ENCODE results near the gene TMEM221. TPM values are rescaled to one million over a fixed set of nuclear protein-coding genes. Genes with fewer than 3 reads are reported as not detected.

Gene TMEM221
- total and polyA plus RNA-seq, 9 of the 15 experiments (the other 6 are each of a cell fraction or from before 2014, with no cell fraction given): 0.06 to 0.35 TPM; not detected in 7

DNA sequence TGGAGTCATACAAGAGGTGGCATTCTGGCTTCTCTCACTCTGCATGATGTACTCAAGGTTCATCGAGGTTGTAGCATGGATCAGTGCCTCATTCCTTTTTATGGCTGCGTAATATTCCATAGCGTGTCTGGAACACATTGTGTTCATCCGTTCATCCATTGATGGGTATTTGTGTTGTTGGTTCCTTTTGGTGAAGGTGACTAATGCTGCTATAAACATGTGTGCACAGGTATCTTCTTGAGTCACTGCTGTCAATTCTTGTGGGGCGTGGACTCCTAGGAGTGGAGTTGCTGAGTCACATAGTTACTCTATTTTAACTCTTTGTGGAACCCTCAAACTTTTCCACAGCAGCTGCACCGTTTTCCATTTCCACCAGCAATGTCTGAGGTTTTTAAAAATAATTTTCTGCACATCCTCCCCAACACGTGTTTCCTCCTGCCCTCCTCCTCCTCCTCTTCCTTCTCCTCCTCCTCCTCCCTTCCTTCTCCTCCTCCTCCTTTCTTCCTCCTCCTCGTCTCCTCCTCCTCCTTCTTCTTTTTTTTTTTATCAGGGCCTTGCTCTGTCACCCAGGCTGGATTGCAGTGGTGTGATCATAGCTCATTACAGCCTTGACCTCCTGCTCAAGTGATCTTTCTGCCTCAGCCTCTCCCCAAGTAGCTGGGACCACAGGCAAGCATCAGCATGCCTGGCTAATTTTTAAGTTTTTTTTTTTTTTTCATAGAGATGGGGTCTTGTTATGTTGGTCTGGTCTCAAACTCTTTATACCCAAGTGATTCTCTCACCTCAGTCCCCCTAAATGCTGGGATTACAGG is 2.0 kb upstream of the TMEM221 start (continued):
- TF ChIP-seq, protein P1, sequence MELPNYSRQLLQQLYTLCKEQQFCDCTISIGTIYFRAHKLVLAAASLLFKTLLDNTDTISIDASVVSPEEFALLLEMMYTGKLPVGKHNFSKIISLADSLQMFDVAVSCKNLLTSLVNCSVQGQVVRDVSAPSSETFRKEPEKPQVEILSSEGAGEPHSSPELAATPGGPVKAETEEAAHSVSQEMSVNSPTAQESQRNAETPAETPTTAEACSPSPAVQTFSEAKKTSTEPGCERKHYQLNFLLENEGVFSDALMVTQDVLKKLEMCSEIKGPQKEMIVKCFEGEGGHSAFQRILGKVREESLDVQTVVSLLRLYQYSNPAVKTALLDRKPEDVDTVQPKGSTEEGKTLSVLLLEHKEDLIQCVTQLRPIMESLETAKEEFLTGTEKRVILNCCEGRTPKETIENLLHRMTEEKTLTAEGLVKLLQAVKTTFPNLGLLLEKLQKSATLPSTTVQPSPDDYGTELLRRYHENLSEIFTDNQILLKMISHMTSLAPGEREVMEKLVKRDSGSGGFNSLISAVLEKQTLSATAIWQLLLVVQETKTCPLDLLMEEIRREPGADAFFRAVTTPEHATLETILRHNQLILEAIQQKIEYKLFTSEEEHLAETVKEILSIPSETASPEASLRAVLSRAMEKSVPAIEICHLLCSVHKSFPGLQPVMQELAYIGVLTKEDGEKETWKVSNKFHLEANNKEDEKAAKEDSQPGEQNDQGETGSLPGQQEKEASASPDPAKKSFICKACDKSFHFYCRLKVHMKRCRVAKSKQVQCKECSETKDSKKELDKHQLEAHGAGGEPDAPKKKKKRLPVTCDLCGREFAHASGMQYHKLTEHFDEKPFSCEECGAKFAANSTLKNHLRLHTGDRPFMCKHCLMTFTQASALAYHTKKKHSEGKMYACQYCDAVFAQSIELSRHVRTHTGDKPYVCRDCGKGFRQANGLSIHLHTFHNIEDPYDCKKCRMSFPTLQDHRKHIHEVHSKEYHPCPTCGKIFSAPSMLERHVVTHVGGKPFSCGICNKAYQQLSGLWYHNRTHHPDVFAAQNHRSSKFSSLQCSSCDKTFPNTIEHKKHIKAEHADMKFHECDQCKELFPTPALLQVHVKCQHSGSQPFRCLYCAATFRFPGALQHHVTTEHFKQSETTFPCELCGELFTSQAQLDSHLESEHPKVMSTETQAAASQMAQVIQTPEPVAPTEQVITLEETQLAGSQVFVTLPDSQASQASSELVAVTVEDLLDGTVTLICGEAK (IDR thresholded peaks at IDR 0.05): 0 out of 2 replicates have a peak, but pooled peaks have one; percentile 23
- TF ChIP-seq, protein P1 (CRISPR knock-in tag; IDR thresholded peaks at IDR 0.05): no peak
- TF ChIP-seq EGR1 (conservative IDR thresholded peaks at IDR 0.05) (peak; percentile 75), BCOR (IDR thresholded peaks at IDR 0.05) (peak; percentile 87), HDAC2 (IDR thresholded peaks at IDR 0.05) (0 out of 2 replicates have a peak, but pooled peaks have one; percentile 66), FOS (IDR thresholded peaks at IDR 0.05; ENCODE audit: extremely low read depth, insufficient read length) (no peak), SP2 (IDR thresholded peaks at IDR 0.05; ENCODE audit: extremely low read depth, low read depth, low read length, poor library complexity, severe bottlenecking) (no peak), HMGN3 (IDR thresholded peaks at IDR 0.05; ENCODE audit: borderline replicate concordance, extremely low read depth, insufficient read length, low read depth, low read length) (no peak), RBM39 (optimal IDR thresholded peaks at IDR 0.05; ENCODE audit: low read depth, low read length) (no peak)
- TF ChIP-seq, protein P2, sequence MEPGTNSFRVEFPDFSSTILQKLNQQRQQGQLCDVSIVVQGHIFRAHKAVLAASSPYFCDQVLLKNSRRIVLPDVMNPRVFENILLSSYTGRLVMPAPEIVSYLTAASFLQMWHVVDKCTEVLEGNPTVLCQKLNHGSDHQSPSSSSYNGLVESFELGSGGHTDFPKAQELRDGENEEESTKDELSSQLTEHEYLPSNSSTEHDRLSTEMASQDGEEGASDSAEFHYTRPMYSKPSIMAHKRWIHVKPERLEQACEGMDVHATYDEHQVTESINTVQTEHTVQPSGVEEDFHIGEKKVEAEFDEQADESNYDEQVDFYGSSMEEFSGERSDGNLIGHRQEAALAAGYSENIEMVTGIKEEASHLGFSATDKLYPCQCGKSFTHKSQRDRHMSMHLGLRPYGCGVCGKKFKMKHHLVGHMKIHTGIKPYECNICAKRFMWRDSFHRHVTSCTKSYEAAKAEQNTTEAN (CRISPR knock-in tag; IDR thresholded peaks at IDR 0.05): no peak
- TF ChIP-seq, protein P3, sequence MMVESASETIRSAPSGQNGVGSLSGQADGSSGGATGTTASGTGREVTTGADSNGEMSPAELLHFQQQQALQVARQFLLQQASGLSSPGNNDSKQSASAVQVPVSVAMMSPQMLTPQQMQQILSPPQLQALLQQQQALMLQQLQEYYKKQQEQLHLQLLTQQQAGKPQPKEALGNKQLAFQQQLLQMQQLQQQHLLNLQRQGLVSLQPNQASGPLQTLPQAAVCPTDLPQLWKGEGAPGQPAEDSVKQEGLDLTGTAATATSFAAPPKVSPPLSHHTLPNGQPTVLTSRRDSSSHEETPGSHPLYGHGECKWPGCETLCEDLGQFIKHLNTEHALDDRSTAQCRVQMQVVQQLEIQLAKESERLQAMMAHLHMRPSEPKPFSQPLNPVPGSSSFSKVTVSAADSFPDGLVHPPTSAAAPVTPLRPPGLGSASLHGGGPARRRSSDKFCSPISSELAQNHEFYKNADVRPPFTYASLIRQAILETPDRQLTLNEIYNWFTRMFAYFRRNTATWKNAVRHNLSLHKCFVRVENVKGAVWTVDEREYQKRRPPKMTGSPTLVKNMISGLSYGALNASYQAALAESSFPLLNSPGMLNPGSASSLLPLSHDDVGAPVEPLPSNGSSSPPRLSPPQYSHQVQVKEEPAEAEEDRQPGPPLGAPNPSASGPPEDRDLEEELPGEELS (CRISPR knock-in tag; IDR thresholded peaks at IDR 0.05; ENCODE audit: borderline replicate concordance): no peak
- TF ChIP-seq, protein P4, sequence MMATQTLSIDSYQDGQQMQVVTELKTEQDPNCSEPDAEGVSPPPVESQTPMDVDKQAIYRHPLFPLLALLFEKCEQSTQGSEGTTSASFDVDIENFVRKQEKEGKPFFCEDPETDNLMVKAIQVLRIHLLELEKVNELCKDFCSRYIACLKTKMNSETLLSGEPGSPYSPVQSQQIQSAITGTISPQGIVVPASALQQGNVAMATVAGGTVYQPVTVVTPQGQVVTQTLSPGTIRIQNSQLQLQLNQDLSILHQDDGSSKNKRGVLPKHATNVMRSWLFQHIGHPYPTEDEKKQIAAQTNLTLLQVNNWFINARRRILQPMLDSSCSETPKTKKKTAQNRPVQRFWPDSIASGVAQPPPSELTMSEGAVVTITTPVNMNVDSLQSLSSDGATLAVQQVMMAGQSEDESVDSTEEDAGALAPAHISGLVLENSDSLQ (IDR thresholded peaks at IDR 0.05): peak; percentile 13; the same call in 1 of the 2 replicates

Data from K562 (cell line).